K562 (cell line): ENCODE measurements around the gene TMEM167B. TPM values are rescaled to one million over a fixed set of nuclear protein-coding genes. Genes with fewer than 3 reads are reported as not detected.
A peak's percentile ranks its signal among the peaks of the same experiment; 100 is the strongest.

Source experiments
- CAMTA2 ChIP-seq: fragments of 250-450 bp; sonication (Bioruptor Pico); conservative IDR thresholded peaks from 2 replicates; pipeline ENCODE4 v1.5.1; 2022
- CBFA2T3 ChIP-seq: fragments of 450-650 bp; IDR thresholded peaks from 2 replicates; pipeline ENCODE4 v1.6.1; 2017
- CBX2 ChIP-seq: fragments of 200-600 bp; sonication (generic); IDR thresholded peaks from one replicate; pipeline ENCODE4 v1.6.1; 2012; ENCODE audit warnings: mild to moderate bottlenecking, low read length, inconsistent platforms; ENCODE audit not compliant: insufficient read depth, poor library complexity, severe bottlenecking
- CHD4 ChIP-seq: fragments of 200-600 bp; sonication (generic); IDR thresholded peaks from 3 replicates; pipeline ENCODE4 v1.6.1; 2012; ENCODE audit warnings: low read depth, mild to moderate bottlenecking, mixed read lengths, low read length, inconsistent platforms; ENCODE audit not compliant: insufficient read depth, insufficient replicate concordance, poor library complexity, severe bottlenecking
- ETV5 ChIP-seq: sonication (generic); formaldehyde crosslinking; IDR thresholded peaks from 2 replicates; pipeline ENCODE4 v1.4.0; 2020; ENCODE audit warnings: low read depth, mild to moderate bottlenecking, missing genetic modification reagents
- KDM2B ChIP-seq: fragments of 250-450 bp; sonication (Bioruptor Pico); IDR thresholded peaks from 2 replicates; pipeline ENCODE4 v1.8.0; 2021; ENCODE audit warnings: mild to moderate bottlenecking, moderate library complexity
- MYNN ChIP-seq, 2 experiments: sonication (generic); formaldehyde crosslinking in 1 of 2; IDR thresholded peaks; 2 replicates each; pipeline versions ENCODE4 v1.5.0 to v1.6.1; 2016 to 2020; ENCODE audit warnings: antibody characterized with exemption in 1 of 2, missing genetic modification reagents in 1 of 2
- PTBP1 ChIP-seq: fragments of 200-400 bp; formaldehyde crosslinking; IDR thresholded peaks from 2 replicates; pipeline ENCODE4 v1.6.1; 2017; ENCODE audit warnings: low read depth, low read length
- RBBP5 ChIP-seq: fragments of 200-600 bp; sonication (generic); IDR thresholded peaks from 2 replicates; pipeline ENCODE4 v1.6.1; 2012; ENCODE audit warnings: borderline replicate concordance, mild to moderate bottlenecking, low read length, control low read depth, inconsistent platforms; ENCODE audit not compliant: insufficient read depth, poor library complexity, severe bottlenecking
- RBM15 ChIP-seq: fragments of 200-400 bp; formaldehyde crosslinking; IDR thresholded peaks from 2 replicates; pipeline ENCODE4 v1.6.1; 2018; ENCODE audit warnings: mild to moderate bottlenecking, low read length, moderate library complexity; ENCODE audit not compliant: insufficient read depth
- SMARCC2 ChIP-seq: fragments of 450-650 bp; IDR thresholded peaks from 2 replicates; pipeline ENCODE4 v1.6.1; 2017; ENCODE audit warnings: antibody characterized with exemption, moderate library complexity, mild to moderate bottlenecking, low read depth
- polyA plus RNA-seq, 8 experiments: library from polyadenylated mRNA; depleted of rRNA in 4 of 8; stranded (reverse) in 5 of 8; unstranded in 3 of 8; fragments of >200 nt; fragmentation: Nextera tagmentation in 2 of 8; fragmentation: Illumina TruSeq in 1 of 8; extraction: Ambion mirVana in 2 of 8; extraction: Trizol in 1 of 8; gene quantifications; 2 replicates each; pipeline versions ENCODE4 v1.2.1 to v1.2.3, GENCODE V29; 2011 to 2014; ENCODE audit warnings: inconsistent platforms in 1 of 8, missing spikeins in 1 of 8
- total RNA-seq, 7 experiments: library from RNA; depleted of rRNA in 6 of 7; stranded (reverse); fragments of >200 nt in 6 of 7; fragmentation: Illumina TruSeq in 2 of 7; extraction: Trizol in 2 of 7; gene quantifications; 2 replicates each; pipeline versions ENCODE4 v1.2.1 to v1.2.3, GENCODE V29; 2011 to 2021; ENCODE audit warnings: low replicate concordance in 1 of 7
- TF ChIP-seq, protein P1 (sequence below): fragments of 450-650 bp; conservative IDR thresholded peaks from 2 replicates; pipeline ENCODE4 v1.6.1; 2016; ENCODE audit warnings: missing genetic modification characterization, low read depth, mild to moderate bottlenecking, missing compliant biosample characterization, moderate library complexity
- TF ChIP-seq, protein P2 (sequence below): IDR thresholded peaks from 3 replicates; pipeline ENCODE4 v1.6.1; 2011; ENCODE audit warnings: borderline replicate concordance, mild to moderate bottlenecking; ENCODE audit not compliant: insufficient read length, insufficient read depth
- TF ChIP-seq, protein P3 (sequence below): fragments of 450-650 bp; IDR thresholded peaks from 2 replicates; pipeline ENCODE4 v1.6.1; 2016; ENCODE audit warnings: mild to moderate bottlenecking
- TF ChIP-seq, protein P4 (sequence below): fragments of 250-450 bp; sonication (Bioruptor Pico); IDR thresholded peaks from 2 replicates; pipeline ENCODE4 v1.4.0; 2020; ENCODE audit warnings: mild to moderate bottlenecking, moderate library complexity, borderline replicate concordance
- TF ChIP-seq, protein P5 (sequence below): fragments of 450-650 bp; formaldehyde crosslinking; IDR thresholded peaks from 2 replicates; pipeline ENCODE4 v1.4.0; 2020; ENCODE audit warnings: mild to moderate bottlenecking

TMEM167B gene
- total and polyA plus RNA-seq, 9 of the 15 experiments (the other 6 are each of a cell fraction or from before 2014, with no cell fraction given): 17.2 to 36.4 (median 32.2) TPM

DNA sequence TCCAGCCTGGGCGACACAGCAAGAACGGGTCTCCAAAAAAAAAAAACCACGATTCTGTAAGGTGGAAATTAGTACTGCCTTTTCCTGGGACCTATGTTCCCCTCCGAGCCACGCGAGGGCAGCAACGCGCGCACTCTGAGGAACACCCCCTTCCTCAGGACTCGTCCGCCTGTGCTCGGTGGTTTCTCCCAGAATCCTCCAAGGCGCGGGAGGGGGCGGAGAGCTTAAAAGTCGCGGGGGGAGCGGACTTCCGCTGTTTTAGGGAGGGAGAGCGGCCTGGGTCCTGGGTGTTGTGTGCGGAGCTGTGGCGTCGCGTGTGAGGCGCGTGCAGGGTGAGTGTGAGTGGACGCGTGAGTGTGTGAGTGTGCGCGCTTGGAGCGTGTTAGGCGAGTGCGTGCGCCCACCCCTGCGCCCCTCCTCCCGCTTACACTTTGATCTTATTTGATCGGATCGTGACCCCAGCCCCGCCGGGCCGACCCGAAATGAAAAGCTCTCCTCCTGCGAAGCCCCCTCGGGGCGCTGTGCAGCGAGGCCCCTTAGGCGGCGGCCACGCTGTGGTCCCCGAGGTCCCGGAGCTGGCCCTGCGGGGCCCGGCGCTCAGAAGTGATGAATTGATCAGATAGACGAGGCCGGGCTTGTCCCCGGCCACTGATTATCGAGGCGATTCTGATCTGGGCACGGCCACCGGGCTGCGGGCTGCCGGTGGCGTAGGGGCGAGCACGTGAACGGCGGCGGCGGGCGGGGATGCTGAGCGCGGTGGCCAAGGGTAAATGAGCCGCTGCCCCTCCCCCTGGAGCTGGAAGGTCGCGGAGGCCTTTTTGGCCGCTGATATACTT lies 9.6 kb downstream of the TMEM167B start (continued):
- TF ChIP-seq, protein P1, sequence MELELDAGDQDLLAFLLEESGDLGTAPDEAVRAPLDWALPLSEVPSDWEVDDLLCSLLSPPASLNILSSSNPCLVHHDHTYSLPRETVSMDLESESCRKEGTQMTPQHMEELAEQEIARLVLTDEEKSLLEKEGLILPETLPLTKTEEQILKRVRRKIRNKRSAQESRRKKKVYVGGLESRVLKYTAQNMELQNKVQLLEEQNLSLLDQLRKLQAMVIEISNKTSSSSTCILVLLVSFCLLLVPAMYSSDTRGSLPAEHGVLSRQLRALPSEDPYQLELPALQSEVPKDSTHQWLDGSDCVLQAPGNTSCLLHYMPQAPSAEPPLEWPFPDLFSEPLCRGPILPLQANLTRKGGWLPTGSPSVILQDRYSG: peak; percentile 36; the same call in 1 of the 2 replicates
- TF ChIP-seq CHD4: no peak
- TF ChIP-seq KDM2B (CRISPR knock-in tag): 0 out of 2 replicates have a peak, but pooled peaks have one; percentile 50
- TF ChIP-seq PTBP1: peak; percentile 29; the same call in 1 of the 2 replicates
- TF ChIP-seq, protein P2, sequence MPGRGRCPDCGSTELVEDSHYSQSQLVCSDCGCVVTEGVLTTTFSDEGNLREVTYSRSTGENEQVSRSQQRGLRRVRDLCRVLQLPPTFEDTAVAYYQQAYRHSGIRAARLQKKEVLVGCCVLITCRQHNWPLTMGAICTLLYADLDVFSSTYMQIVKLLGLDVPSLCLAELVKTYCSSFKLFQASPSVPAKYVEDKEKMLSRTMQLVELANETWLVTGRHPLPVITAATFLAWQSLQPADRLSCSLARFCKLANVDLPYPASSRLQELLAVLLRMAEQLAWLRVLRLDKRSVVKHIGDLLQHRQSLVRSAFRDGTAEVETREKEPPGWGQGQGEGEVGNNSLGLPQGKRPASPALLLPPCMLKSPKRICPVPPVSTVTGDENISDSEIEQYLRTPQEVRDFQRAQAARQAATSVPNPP: no peak
- TF ChIP-seq CBFA2T3: peak; percentile 44
- TF ChIP-seq, protein P3, sequence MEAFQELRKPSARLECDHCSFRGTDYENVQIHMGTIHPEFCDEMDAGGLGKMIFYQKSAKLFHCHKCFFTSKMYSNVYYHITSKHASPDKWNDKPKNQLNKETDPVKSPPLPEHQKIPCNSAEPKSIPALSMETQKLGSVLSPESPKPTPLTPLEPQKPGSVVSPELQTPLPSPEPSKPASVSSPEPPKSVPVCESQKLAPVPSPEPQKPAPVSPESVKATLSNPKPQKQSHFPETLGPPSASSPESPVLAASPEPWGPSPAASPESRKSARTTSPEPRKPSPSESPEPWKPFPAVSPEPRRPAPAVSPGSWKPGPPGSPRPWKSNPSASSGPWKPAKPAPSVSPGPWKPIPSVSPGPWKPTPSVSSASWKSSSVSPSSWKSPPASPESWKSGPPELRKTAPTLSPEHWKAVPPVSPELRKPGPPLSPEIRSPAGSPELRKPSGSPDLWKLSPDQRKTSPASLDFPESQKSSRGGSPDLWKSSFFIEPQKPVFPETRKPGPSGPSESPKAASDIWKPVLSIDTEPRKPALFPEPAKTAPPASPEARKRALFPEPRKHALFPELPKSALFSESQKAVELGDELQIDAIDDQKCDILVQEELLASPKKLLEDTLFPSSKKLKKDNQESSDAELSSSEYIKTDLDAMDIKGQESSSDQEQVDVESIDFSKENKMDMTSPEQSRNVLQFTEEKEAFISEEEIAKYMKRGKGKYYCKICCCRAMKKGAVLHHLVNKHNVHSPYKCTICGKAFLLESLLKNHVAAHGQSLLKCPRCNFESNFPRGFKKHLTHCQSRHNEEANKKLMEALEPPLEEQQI: peak; percentile 96
- no peak for TF ChIP-seq CBX2
- TF ChIP-seq RBM15: 0 out of 2 replicates have a peak, but pooled peaks have one; percentile 92
- peak; percentile 91 for TF ChIP-seq RBBP5
- TF ChIP-seq, protein P4, sequence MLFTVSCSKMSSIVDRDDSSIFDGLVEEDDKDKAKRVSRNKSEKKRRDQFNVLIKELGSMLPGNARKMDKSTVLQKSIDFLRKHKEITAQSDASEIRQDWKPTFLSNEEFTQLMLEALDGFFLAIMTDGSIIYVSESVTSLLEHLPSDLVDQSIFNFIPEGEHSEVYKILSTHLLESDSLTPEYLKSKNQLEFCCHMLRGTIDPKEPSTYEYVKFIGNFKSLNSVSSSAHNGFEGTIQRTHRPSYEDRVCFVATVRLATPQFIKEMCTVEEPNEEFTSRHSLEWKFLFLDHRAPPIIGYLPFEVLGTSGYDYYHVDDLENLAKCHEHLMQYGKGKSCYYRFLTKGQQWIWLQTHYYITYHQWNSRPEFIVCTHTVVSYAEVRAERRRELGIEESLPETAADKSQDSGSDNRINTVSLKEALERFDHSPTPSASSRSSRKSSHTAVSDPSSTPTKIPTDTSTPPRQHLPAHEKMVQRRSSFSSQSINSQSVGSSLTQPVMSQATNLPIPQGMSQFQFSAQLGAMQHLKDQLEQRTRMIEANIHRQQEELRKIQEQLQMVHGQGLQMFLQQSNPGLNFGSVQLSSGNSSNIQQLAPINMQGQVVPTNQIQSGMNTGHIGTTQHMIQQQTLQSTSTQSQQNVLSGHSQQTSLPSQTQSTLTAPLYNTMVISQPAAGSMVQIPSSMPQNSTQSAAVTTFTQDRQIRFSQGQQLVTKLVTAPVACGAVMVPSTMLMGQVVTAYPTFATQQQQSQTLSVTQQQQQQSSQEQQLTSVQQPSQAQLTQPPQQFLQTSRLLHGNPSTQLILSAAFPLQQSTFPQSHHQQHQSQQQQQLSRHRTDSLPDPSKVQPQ: 0 out of 2 replicates have a peak, but pooled peaks have one; percentile 14
- TF ChIP-seq SMARCC2: no peak
- TF ChIP-seq, protein P5, sequence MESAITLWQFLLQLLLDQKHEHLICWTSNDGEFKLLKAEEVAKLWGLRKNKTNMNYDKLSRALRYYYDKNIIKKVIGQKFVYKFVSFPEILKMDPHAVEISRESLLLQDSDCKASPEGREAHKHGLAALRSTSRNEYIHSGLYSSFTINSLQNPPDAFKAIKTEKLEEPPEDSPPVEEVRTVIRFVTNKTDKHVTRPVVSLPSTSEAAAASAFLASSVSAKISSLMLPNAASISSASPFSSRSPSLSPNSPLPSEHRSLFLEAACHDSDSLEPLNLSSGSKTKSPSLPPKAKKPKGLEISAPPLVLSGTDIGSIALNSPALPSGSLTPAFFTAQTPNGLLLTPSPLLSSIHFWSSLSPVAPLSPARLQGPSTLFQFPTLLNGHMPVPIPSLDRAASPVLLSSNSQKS: peak; percentile 71; the same call in 1 of the 2 replicates
- peak; percentile 99 for TF ChIP-seq ETV5 (CRISPR knock-in tag)
- 0 out of 2 replicates have a peak, but pooled peaks have one; percentile 84 for TF ChIP-seq CAMTA2 (CRISPR knock-in tag)
- peak; percentile 95 for TF ChIP-seq MYNN (IDR thresholded peaks at IDR 0.05)
- no peak for TF ChIP-seq MYNN (CRISPR knock-in tag; IDR thresholded peaks at IDR 0.05)
